GM12878 (cell line): Measurements from ENCODE around the gene TACC2.

ENCODE experiments used
- BCLAF1 ChIP-seq: fragments of 450-650 bp; IDR thresholded peaks from 2 replicates; pipeline ENCODE4 v1.6.1; 2017; ENCODE audit warnings: antibody characterized with exemption, mild to moderate bottlenecking, moderate library complexity
- CTCF ChIP-seq, 3 experiments: IDR thresholded peaks in 2 of 3; conservative IDR thresholded peaks in 1 of 3; 2 replicates each; pipeline ENCODE4 v1.5.1; 2011; ENCODE audit warnings: low read depth in 3 of 3, low read length in 3 of 3, mild to moderate bottlenecking in 3 of 3, control low read depth in 2 of 3, moderate library complexity in 2 of 3, inconsistent platforms in 1 of 3, mixed read lengths in 1 of 3; ENCODE audit not compliant: control insufficient read depth in 2 of 3, insufficient read depth in 1 of 3; ENCODE audit errors: extremely low read depth in 1 of 3
- EP300 ChIP-seq, 2 experiments: fragments of 150-350 bp in 1 of 2; IDR thresholded peaks; 2 replicates each; pipeline ENCODE4 v1.6.1; 2011 to 2012; ENCODE audit warnings: low read depth in 2 of 2, low read length in 2 of 2, borderline replicate concordance in 1 of 2, improper control_type of control experiment in 1 of 2, inconsistent platforms in 1 of 2; ENCODE audit not compliant: control insufficient read depth in 1 of 2
- NFIC ChIP-seq: IDR thresholded peaks from 2 replicates; pipeline ENCODE4 v1.6.1; 2012; ENCODE audit warnings: low read depth, mild to moderate bottlenecking, inconsistent platforms, low read length, moderate library complexity
- RCOR1 ChIP-seq: conservative IDR thresholded peaks from 2 replicates; pipeline ENCODE4 v1.6.1; 2012; ENCODE audit warnings: low read depth, low read length, improper control_type of control experiment
- RFX5 ChIP-seq: IDR thresholded peaks from 2 replicates; pipeline ENCODE4 v1.6.1; 2011; ENCODE audit warnings: low read depth, low read length, improper control_type of control experiment
- TCF7 ChIP-seq: IDR thresholded peaks from 2 replicates; pipeline ENCODE4 v1.6.1; 2014; ENCODE audit warnings: antibody characterized with exemption, borderline replicate concordance
- ZNF274 ChIP-seq: IDR thresholded peaks from one replicate; pipeline ENCODE4 v1.8.0; 2011; ENCODE audit not compliant: insufficient read length, insufficient read depth

DNA sequence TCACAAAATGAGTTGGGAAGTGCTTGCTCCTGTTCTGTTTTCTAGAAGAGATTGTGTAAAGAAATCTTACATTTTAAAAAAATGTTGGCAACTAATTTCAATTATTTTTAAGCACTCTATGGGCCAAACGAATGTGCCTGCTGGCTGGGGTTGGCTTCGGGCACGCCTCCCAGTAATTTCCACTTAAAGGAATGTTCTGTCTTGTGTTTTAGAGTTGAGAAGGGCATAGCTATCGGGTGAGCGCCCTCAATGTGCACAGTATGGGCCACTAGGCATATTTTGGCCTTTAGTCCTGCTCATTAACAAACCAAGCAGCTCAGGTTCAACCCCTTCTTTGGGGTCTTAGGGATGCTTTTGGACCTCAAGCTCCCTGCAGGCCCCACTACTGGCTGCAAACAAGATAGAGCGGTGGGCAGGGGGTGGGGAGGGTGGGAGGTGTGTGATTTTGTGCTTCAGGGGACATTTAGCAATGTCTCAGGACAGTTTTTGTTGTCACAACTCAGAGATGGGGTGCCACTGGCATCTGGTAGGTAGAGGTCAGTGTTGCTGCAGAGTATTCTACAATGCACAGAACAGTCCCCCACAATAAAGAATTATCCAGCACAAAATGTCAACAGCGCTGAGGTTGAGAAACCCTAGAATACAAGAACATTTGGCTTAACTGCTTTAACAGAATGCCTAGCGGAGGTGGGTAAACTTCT, 40.7 kb downstream of the TACC2 start:
- TF ChIP-seq EP300 (IDR thresholded peaks at IDR 0.05; ENCODE audit: borderline replicate concordance in 1 of 2, control insufficient read depth in 1 of 2, low read depth in 2 of 2, low read length in 2 of 2) (no peak), CTCF (IDR thresholded peaks at IDR 0.05 in 2 of 3, conservative IDR thresholded peaks at IDR 0.05 in 1 of 3; ENCODE audit: control insufficient read depth in 2 of 3, extremely low read depth in 1 of 3, insufficient read depth in 1 of 3, low read depth in 3 of 3, low read length in 3 of 3) (no peak), RFX5 (no peak), TCF7 (no peak), NFIC (no peak), RCOR1 (no peak), ZNF274 (no peak), BCLAF1 (no peak)
